GM21717 (cell line): ENCODE measurements around the gene KCNJ15.
"Not testable (repeated sequence)": the region's sequence is repeated elsewhere in the genome, so short reads cannot be mapped to it uniquely, and the experiment has no call there.

Experiments
- ATAC-seq: cut with Tn5 transposase; IDR thresholded peaks from one replicate; pipeline ENCODE4 v1.9.1; 2021; ENCODE audit warnings: mild to moderate bottlenecking, moderate library complexity; ENCODE audit not compliant: unreplicated experiment

Gene KCNJ15

DNA sequence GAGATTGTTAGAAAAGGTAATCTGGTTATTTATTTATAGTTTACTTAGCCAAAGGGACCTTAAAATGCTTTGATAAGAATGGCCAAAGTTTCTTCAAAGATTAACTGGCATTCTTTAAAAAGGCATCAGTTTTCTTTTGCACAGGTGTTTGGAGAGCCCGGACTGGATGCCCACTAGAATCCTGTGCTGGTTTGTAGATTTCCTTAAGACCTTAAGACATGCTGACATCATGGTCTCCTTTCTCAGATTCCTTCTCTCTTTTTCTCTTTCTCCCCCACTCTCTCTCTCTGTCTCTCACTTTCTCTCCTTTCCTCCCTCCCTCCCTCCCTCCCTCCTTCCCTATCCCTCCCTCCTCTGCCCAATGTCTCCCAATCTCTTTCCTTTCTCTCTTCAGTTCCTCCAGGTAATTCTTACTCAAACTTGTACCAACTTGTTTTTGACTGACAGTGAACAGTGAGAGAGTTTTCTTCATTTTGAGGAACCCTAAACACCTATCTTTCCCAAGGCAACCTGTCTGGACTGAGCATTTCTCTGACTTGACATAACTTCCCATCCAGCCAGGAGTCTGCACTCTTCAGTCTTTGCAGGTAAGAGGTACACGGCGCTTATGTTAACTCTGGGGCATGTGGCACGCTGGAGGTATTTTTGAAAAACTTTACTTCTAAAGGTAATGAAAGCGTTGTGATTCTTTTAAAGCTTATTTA is at the start of gene KCNJ15:
KCNJ15 (plus strand) TSS at position 393 of the 704 bp plus-strand sequence. CDS start 42,271 bp downstream, outside the sequence.
- ATAC-seq = no peak

DNA sequence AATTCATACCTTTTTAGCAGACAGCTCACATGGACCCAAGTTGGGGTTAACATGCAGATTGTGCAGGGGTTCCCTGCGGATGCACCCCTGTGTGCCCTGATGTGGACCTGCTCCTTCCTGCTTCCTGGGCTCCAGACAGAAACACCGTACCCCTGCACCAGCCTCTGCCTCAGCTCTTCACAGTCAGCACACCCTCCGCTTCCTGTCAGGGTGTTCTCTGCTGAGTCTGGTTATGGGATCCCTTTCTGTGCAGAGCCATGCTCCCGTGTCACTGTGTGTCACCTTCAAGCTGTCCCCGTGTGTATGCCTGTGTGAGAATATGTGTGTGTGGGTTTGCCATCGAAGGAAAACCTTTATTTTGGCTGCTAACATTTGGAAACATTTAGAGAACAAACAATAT is 48.7 kb upstream of the KCNJ15 start:
- ATAC-seq = no peak

DNA sequence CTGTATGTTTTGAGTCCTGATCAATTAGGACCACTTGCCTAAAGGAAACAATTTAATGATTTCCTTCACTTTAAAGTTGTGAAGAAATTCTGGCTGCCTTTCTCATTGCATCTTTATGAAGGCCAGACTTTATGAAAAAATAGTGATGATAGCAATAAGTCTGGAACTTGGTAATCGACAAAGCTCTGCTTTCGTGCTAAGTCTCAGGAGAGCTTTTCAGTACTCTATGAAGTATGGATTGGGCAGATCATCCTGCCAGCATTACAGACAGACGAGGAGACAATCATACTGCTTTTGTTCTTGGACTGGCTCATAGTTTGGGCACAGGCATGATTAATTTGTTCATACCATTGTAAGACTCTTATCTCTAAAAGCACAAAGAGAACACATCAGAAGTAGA is 45.5 kb upstream of the KCNJ15 start:
- no peak for ATAC-seq

DNA sequence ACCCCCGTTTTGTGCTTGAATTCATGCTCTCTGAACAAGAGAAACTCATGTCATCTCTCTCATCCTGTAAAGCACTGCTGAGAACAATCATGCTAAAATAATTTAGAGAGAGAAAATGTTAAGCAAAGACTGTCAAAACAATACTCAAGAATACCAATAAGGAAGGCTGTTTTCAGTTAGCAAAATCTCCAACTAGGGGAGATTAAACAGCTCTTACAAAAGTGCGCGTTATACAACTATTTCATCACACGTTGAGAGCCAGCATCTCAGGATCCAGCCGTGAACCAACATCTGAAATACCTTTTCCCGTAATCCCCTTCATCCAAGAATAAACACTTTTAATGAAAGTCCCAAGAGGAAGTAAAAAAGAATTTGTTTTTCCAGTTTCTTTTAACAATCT is 44.1 kb upstream of the KCNJ15 start:
- no peak for ATAC-seq

DNA sequence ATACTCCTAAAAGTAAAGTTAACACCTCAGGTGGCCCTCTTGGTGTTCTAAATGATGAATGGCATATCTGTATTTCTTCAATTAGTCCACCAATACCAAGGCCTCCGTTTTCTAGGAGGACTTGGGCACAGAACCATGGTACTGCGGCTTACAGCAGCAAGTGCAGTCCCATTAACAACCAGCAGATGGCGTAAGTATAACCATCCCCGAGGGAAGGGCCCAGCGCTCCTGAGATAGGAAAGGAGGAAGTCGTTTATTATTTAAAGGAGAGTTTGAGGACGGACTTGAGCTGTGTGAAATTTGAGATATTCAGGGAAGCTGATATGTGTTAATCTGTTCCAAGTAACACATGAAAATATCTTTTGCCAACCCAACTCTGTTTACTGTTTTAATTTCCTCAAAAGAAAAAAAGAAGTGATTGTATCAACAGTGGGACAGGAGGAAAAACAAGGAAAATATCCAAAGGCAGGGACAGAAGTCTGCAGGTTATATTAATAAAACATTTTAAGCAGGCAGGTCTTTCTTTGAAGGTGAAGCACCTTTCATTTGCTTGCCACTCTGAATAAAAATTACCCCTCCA is 37.7 kb upstream of the KCNJ15 start:
- ATAC-seq = no peak

DNA sequence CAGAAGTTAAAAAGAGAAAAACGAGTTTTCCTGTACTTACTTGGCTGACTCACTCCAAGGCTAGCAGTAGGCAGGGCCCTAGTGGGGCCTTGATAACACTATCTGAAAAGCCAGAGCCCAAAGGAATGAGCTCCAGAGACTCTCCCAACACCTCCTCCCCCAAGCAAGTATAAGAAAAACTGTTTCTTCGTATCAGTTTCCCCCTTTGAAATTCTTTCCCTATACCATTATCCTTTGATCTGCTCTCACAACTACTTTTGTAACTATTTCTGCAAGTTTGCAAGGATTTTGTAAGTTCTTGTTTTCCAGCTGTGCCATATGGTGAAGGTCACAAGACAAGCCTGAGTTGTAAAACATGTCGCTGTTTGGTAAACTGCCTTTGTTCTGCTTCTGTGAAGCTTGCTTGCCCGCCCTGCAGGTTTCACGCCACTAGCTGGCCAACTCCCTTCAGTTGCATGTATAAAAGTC is 36.5 kb upstream of the KCNJ15 start:
- ATAC-seq = no peak

DNA sequence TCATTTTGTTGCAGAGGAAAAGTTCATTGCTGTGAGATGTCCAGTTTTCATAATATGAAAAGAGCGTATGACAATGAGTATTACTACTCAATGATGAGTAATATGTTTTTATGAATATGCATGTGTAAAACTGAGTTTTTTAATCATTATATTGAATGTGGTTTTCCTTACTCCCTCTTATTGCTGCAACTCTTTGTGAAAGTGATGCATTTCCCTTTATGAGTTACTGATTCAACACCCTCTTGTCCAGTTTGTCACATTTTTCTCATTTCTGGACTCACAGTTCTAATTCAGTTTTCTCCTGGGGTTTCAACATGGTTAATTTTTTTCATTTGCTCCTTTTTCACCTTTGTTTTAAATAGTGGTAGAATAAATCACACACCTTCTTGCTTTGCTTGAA is 35.2 kb upstream of the KCNJ15 start:
- no peak for ATAC-seq

DNA sequence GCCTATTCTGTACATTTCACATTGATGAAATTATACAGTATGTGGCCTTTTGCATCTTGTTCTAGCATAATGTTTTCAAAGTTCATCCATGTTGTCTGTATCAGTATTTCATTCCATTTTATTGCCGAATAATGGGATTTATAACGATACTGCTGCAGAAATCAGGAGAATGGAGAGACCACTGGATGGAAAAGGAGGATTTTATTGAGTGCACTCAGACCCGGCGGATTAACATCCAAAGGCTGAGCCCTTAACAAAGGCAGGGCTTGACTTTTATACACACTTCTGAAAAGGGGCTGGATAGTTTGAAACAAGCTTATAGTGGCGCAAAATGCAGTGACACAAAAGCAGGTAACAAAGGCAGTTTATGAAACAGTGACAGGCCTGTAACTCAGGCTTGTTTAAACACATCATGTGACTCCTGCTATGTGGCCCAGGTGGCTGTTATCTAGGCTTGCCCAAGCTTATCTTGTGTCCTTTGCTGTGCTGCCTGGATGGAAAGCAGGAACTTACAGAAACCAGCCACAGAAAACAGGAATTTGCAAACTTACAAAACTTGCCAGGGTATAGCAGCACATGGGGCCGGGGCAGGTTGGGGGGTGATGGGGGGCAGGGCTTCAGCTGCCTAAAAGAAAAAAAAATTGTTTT is 32.8 kb upstream of the KCNJ15 start:
- no peak for ATAC-seq

DNA sequence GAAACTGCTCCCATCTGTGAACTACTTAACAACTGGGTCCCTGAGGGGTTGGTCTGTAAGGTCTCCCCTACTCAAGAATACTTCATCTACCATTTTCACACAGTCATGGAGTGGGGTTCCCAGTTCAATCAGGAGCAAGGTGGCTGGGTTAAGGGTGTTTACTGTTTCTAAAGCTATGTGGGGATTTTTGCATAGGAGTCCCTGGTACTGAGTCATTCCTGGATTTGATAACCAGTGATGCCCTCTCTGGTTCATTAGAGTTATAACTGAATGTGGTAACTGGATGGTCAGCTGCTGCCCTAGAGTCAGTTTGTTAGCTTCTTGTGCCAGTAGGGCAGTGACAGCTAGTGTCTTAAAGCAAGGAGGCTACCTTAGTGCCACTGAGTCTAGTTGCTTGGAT is 29.4 kb upstream of the KCNJ15 start:
- no peak for ATAC-seq

DNA sequence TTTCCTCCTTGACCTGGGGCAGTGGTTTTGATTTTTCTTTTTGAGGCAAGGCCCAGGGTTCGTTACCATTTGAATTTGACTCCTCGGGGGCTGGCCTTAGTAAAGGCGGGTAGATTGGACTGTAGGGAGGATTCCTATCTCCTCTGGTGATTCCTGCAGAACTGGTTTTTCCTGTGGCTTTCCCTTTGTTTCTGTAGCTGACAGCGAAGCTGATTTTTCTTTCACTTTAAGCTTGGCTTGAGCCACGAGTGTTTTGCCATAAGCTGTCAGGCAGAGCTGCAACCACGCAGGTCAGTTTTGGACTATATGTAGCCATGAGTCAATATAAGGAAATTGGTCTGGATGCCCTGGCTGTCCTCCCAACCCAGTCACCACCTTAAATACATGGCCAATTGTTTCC is 28.7 kb upstream of the KCNJ15 start:
- no peak for ATAC-seq

DNA sequence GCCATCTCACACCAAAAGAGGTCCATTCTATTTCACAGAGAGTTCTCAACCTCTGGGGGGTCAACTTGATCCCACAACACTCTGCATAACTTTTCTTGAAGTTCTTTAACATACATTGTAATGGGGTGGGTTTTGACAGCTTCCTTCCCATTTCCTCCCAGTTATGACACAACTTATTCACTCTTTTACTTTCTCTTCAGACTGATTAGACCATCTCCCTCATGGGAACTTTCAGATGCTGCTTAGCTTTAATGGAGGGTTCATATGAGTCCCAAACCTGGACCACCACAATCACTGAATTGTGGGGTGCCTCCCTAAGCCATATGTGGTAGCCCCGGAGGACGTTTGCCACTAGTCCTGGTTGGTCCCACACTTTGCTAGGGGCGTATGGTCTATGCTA is 28.3 kb upstream of the KCNJ15 start:
- ATAC-seq = no peak

DNA sequence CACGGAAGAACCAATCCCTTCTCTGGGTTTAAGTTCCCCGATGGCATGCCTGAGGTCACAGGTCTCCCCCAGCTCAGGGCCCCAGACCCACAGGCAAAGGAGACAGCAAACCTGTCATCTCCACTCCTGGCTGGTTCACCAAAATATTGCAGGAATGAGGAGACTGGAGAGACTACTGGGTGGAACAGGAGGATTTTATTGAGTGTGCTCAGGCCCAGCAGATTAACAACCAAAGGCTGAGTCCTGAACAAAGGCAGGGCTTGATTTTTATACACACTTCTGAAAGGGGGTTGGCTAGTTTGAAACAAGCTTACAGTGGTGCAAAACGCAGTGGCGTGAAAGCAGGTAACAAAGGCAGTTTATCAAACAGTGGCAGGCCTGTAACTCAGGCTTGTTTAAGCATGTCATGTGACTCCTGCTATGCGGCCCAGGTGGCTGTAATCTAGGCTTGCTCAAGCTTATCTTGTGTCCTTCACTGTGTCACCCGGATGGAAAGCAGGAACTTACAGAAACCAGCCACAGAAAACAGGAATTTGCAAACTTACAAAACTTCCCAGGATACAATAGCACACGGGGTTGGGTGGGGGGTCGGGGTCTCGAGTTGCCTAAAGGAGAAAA is 27.4 kb upstream of the KCNJ15 start:
- ATAC-seq = no peak

DNA sequence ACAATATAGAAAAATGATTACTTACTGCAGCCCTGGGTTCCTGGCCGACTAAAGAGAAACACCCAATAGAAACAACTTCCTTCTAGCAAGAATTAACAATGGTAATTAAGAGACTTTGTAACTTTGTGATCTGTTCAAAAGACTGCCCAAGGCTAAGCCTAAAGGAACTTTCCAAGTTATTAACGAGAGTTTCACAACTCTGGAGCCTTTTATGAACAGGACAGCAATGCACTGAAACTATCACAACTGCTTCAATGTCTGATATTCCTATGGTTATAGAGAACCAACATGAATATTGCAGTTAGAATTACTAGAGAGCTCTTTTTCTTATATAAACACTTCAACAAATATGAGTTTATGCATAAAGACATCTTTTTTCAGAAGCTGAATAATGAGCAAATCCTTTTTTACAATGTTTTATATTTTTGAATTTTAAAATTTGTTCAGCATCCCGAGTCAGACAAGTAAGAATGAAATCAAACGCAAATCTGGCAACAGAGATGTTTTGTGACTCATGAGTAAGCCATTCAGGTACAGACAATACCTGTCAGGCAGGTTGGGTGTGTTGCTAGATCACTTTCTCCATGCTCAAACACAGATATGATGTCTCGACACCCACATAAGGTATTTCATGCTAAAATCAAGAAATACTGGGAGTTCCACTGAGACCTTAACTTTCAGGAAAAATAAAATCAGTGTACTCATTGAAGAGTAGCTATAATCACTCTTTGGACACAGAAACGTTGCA is 22.2 kb upstream of the KCNJ15 start:
- ATAC-seq = no peak

DNA sequence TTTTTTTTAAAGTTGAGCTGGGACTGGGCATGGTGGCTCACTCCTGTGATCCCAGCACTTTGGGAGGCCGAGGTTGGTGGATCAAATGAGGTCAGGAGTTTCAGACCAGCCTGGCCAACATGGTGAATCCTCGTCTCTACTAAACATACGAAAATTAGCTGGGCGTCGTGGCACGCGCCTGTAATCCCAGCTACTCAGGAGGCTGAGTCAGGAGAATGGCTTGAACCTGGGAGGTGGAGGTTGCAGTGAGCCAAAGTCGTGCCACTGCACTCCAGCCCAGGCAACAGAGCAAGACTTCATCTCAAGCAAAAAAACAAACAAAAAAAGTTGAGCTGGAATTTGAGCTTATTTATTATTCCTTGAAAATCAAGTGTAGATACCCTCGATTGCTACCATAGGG is 21.5 kb upstream of the KCNJ15 start:
- ATAC-seq = not testable (repeated sequence)

DNA sequence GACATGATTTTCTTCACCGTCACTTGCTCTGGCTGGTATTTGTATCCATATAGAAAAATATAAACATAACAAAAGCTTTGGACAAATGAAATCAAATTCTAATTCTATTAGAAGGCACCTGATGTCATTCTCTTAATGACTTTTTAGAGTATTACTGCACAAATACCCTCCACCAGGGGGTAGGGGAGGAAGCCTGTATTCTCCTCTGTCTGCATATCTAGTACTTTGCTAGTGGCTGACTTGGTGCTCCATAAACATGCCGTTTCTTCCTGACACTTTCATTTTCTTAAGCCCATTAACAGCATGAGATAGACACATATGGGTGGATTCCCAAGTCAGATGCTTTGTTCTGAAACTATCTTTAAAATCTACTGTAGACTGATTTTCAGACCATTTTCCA is 20.6 kb upstream of the KCNJ15 start:
- no peak for ATAC-seq

DNA sequence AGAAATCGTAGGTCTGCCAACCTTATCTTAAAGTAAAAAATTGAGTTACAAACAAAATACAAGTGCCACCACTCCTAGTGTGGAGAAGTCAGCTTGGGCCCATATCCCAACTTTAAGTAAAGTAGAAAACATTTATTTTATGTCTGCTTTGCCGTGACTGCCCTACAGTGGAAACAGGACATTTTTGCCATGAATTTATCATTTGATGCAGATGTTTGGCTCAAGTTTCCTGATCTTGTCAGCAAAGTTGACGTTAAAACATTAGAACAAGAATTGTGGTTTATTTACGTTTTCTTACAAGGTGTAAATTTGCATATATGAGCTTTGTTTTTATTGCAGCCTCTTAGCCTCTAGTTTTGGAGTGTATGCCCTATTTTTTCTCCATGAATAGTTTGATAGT is 17.1 kb upstream of the KCNJ15 start:
- ATAC-seq = no peak

DNA sequence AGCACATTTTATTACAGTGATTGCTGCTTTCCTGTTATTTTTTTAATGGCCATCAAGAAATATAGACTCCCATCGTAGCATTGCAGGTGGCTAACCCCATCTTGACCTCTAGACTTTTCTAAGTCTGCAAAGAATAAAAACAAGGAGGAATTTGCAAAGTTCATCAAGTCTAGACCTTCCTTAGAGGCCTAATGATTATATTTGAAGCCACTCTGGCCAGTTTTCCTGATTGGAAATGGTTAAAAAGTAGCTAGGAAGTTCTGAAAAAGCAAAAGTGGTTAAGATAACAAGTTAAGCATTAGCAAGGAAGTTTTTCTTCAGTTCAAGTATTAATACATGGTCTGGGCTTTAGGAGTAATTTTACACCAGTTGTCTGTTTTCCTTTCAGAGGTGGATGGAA is 16.7 kb upstream of the KCNJ15 start:
- no peak for ATAC-seq

DNA sequence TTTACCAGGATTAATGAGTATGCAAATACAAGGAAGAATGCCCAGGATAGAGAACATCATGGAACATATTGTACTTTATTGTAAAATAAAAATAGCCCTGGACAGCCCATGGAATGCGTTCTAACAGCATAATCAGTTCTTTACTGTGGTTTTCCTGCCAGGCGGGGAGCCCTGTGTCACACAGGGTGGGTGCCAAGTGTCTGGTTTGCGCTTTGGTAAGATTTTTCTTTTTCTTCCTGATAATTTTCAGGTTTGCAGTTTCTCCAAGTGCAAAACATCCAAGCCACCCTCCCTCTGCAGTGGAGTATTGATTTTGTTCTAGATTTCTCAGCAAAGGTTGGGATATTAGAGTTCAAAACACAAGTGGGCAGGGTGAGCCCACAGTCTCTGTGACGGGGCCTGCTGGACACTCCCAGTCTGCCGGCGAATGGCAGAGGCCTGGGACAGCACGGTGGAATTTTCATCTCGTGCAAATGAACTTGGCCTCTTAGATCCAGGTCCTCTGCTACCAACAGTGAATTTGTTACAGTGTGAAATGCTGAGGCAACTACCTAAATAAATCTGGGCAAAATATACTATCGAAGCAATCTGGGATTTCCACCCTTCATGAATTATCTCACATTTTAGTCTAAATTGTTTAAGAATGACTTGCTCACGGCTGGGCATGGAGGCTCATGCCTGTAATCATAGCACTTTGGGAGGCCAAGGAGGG is 15.6 kb upstream of the KCNJ15 start:
- ATAC-seq = no peak

DNA sequence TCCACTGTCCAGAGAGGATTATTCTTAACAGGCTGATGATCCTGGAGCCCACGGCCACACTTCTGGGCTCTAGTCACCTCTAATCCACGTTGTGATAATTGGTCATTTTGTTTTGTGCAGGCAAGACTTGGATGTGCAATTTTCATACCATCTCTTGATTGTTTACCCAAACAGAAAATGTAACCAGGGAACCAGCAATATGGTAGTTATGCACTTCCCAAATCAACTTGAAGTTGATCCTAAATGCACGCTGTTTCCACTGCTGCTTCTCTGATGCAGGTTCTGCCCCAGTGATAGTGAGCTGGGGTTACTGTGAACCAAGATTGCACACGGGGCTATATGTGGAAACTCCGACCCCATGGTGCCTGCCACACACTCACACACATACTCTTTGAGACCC is 14.7 kb upstream of the KCNJ15 start:
- no peak for ATAC-seq

DNA sequence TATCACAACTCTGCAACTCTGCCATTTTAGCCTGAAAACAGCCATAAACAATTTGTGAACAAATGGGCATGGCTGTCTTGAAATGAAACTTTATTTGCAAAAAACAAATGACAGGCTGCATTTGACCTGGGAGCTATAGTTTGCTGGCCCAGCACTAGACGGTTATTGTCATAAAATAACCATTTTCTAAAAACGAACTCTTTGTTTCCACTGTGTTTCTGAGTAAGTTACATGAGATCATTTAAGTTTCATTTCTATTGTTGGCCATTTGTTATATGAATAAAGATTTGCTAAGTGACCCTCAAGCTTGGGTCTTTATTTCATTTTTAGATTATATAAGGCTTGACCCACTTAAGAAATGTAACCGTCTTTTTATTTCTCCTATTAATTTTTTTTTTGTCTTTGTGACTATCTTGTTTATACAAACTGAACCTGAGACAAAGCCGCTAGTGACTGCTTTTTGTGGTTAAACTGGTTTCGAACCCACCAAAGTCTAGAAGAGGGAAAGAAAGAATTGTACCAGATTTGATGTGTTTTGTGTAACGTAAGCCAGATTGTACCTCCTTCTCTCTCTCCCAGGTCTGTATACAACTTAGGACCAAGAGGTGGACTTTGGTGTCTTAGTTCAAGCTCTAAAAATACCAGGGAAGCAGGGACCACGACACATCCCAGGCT is 12.9 kb upstream of the KCNJ15 start:
- ATAC-seq = no peak
